SK-N-SH (cell line): ENCODE results near the gene HPCA. TPM values are rescaled to one million over a fixed set of nuclear protein-coding genes. Genes with fewer than 3 reads are reported as not detected.
A peak's percentile ranks its signal among the peaks of the same experiment; 100 is the strongest.

Source experiments
- CTCF ChIA-PET: fragments of 300-600, 350-600 bp; formaldehyde crosslinking; extraction: SDS; loops from one replicate; lab custom pipeline; 2021; lab: Yijun Ruan, JAX
- POLR2A ChIA-PET: fragments of 350-600 bp; sonication (Branson Sonifier 250); formaldehyde crosslinking; extraction: SDS; loops from one replicate; lab custom pipeline; 2020; ENCODE audit warnings: antibody characterized with exemption, inconsistent platforms; lab: Yijun Ruan, JAX
- DNase-seq: peaks from one replicate; pipeline ENCODE4 v3.0.0; 2012
- H2AFZ ChIP-seq: fragments of 200-600 bp; sonication (generic); 2 replicates; pipeline ENCODE4 v1.8.1; 2016; ENCODE audit warnings: antibody characterized with exemption, mild to moderate bottlenecking, low read depth
- H3F3A ChIP-seq: fragments of 200-600 bp; sonication (generic); replicated peaks from 2 replicates; pipeline ENCODE3; 2016; ENCODE audit warnings: antibody characterized with exemption, mild to moderate bottlenecking; ENCODE audit not compliant: insufficient read depth
- H3K27ac ChIP-seq, 2 experiments: fragments of 200-500 bp in 1 of 2; fragments of 200-600 bp in 1 of 2; sonication (Bioruptor generic) in 1 of 2; sonication (generic), shearing (Covaris generic) in 1 of 2; 2 replicates each; pipeline versions ENCODE4 v1.5.1 to v1.6.1; 2014 to 2016; ENCODE audit warnings: low read depth in 2 of 2, inconsistent platforms in 1 of 2, low read length in 1 of 2, mild to moderate bottlenecking in 1 of 2, mixed read lengths in 1 of 2
- H3K27me3 ChIP-seq: fragments of 200-600 bp; sonication (generic), shearing (Covaris generic); 2 replicates; pipeline ENCODE4 v1.6.1; 2016; ENCODE audit warnings: mixed run types; ENCODE audit not compliant: insufficient read depth
- H3K36me3 ChIP-seq, 2 experiments: fragments of 200-500 bp in 1 of 2; fragments of 200-600 bp in 1 of 2; sonication (Bioruptor generic) in 1 of 2; sonication (generic) in 1 of 2; replicated peaks in 1 of 2; 2 replicates each; pipeline versions ENCODE3 to v1.5.1; 2014 to 2016; ENCODE audit warnings: low read length in 1 of 2, mild to moderate bottlenecking in 1 of 2; ENCODE audit not compliant: insufficient read depth in 2 of 2, control insufficient read depth in 1 of 2
- H3K4me1 ChIP-seq, 2 experiments: fragments of 200-500 bp in 1 of 2; fragments of 200-600 bp in 1 of 2; sonication (Bioruptor generic) in 1 of 2; sonication (generic), shearing (Covaris generic) in 1 of 2; 2 replicates each; pipeline versions ENCODE4 v1.5.1 to v1.6.1; 2014 to 2016; ENCODE audit warnings: low read depth in 1 of 2, low read length in 1 of 2, mixed run types in 1 of 2; ENCODE audit not compliant: insufficient read depth in 2 of 2, control insufficient read depth in 1 of 2
- H3K4me2 ChIP-seq: fragments of 200-600 bp; sonication (generic), shearing (Covaris generic); 2 replicates; pipeline ENCODE4 v1.6.1; 2017; ENCODE audit warnings: mixed run types
- H3K4me3 ChIP-seq, 2 experiments: fragments of 200-500 bp in 1 of 2; fragments of 200-600 bp in 1 of 2; sonication (Bioruptor generic) in 1 of 2; sonication (generic), shearing (Covaris generic) in 1 of 2; 2 replicates each; pipeline versions ENCODE4 v1.5.1 to v1.8.1; 2014 to 2016; ENCODE audit warnings: low read depth in 2 of 2, inconsistent platforms in 1 of 2, low read length in 1 of 2, mild to moderate bottlenecking in 1 of 2, mixed read lengths in 1 of 2, moderate library complexity in 1 of 2
- H3K79me2 ChIP-seq: fragments of 200-600 bp; sonication (generic); 2 replicates; pipeline ENCODE4 v1.8.1; 2017; ENCODE audit warnings: mild to moderate bottlenecking; ENCODE audit not compliant: insufficient read depth
- H3K9ac ChIP-seq: fragments of 200-600 bp; sonication (generic); 2 replicates; pipeline ENCODE4 v1.6.1; 2017; ENCODE audit warnings: mixed run types
- H3K9me2 ChIP-seq: fragments of 200-600 bp; sonication (generic); 2 replicates; pipeline ENCODE4 v1.6.1; 2017; ENCODE audit warnings: mixed run types
- H3K9me3 ChIP-seq: fragments of 200-600 bp; sonication (generic); 2 replicates; pipeline ENCODE4 v1.6.1; 2017; ENCODE audit warnings: mixed run types, mild to moderate bottlenecking, moderate library complexity
- H4K20me1 ChIP-seq: fragments of 200-600 bp; sonication (generic); 2 replicates; pipeline ENCODE4 v1.6.1; 2017; ENCODE audit warnings: mild to moderate bottlenecking, mixed run types; ENCODE audit not compliant: insufficient read depth
- EP300 ChIP-seq, 2 experiments: IDR thresholded peaks; 2 replicates each; pipeline versions ENCODE4 v1.4.0 to v1.6.1; 2012; ENCODE audit warnings: borderline replicate concordance in 1 of 2, low read depth in 1 of 2, low read length in 1 of 2
- FOSL2 ChIP-seq: IDR thresholded peaks from 2 replicates; pipeline ENCODE4 v1.4.0; 2012; ENCODE audit warnings: low read depth, mild to moderate bottlenecking, moderate library complexity, borderline replicate concordance
- IRF3 ChIP-seq: fragments of 150-350 bp; IDR thresholded peaks from 2 replicates; pipeline ENCODE4 v1.6.1; 2016; ENCODE audit warnings: mild to moderate bottlenecking, low read depth, low read length
- JUND ChIP-seq: IDR thresholded peaks from 2 replicates; pipeline ENCODE4 v1.4.0; 2012
- MXI1 ChIP-seq: IDR thresholded peaks from 2 replicates; pipeline ENCODE4 v1.6.1; 2012; ENCODE audit warnings: mild to moderate bottlenecking, low read depth, low read length, improper control_type of control experiment
- PBX3 ChIP-seq: IDR thresholded peaks from 2 replicates; pipeline ENCODE4; 2012
- RAD21 ChIP-seq: IDR thresholded peaks from 2 replicates; pipeline ENCODE4 v1.6.1; 2012; ENCODE audit warnings: mild to moderate bottlenecking, low read length
- RCOR1 ChIP-seq: fragments of 150-350 bp; IDR thresholded peaks from 2 replicates; pipeline ENCODE4 v1.6.1; 2017; ENCODE audit warnings: antibody characterized with exemption, low read length
- RXRA ChIP-seq: IDR thresholded peaks from 2 replicates; pipeline ENCODE4 v1.4.0; 2012; ENCODE audit warnings: low read depth, mild to moderate bottlenecking, borderline replicate concordance
- TAF1 ChIP-seq: IDR thresholded peaks from 2 replicates; pipeline ENCODE4 v1.6.1; 2012; ENCODE audit warnings: low read depth, mild to moderate bottlenecking, low read length, moderate library complexity, borderline replicate concordance
- TCF12 ChIP-seq: IDR thresholded peaks from 2 replicates; pipeline ENCODE4 v1.4.0; 2012
- WGBS: methylation state at CpG from one replicate; pipeline ENCODE4 v1.1.6; 2017; ENCODE audit warnings: low lambda C conversion rate; 5-methylcytosine and 5-hydroxymethylcytosine counted together
- polyA plus RNA-seq, 3 experiments: library from polyadenylated mRNA; depleted of rRNA; stranded (reverse); fragments of >200 nt; gene quantifications; 2 replicates each; pipeline ENCODE4 v1.2.3, GENCODE V29; 2012

The HPCA gene
- polyA plus RNA-seq, 1 of the 3 experiments (the other 2 are of a cell fraction): not detected

- no peaks in the 10 kb centered on the region for H3F3A ChIP-seq
- 100% methylated on average over 1 of the region's 9 CpGs for WGBS
- ChIA-PET CTCF (interaction anchor here (1.4 to 3.6 kb wide), 3 partner anchors 11 to 35 kb away, joined by 3 to 19 read pairs (median 6); partner anchors contain the start of gene HPCA), POLR2A (no interaction called here)
- H3K9me2 ChIP-seq: no peaks in the 10 kb centered on the region
- TF ChIP-seq RXRA (no peak), RAD21 (no peak), TAF1 (no peak), TCF12 (no peak), EP300 (IDR thresholded peaks at IDR 0.05; ENCODE audit: borderline replicate concordance in 1 of 2, low read depth in 1 of 2, low read length in 1 of 2) (no peak), IRF3 (no peak)
- H3K79me2 ChIP-seq: no peaks in the 10 kb centered on the region
- peaks cover 7% of the 10 kb centered on the region; the same call in 1 of the 2 replicates for H3K27me3 ChIP-seq
- H3K4me2 ChIP-seq: no peak overlapping the region
- no peak overlapping the region for H3K4me3 ChIP-seq
- H3K36me3 ChIP-seq: no peaks in the 10 kb centered on the region
- no peaks in the 10 kb centered on the region for H4K20me1 ChIP-seq
- H2AFZ ChIP-seq: no peak overlapping the region
- H3K9me3 ChIP-seq: no peaks in the 10 kb centered on the region
- DNase-seq: peak; percentile 2
- peaks cover 0 to 11% of the 10 kb centered on the region in 2 experiments; a peak in 1 of 4 replicates for H3K4me1 ChIP-seq
- no peak overlapping the region for H3K27ac ChIP-seq
- no peak overlapping the region for H3K9ac ChIP-seq
These were observed 11.8 kb downstream of the HPCA start for GRCh38 chr1:32898056-32898455.

GRCh38 chr1:32898958-32899357 is 12.7 kb downstream of the HPCA start:
- DNase-seq: peak; percentile 10
- no peaks in the 10 kb centered on the region for H3K9me3 ChIP-seq
- H3K9me2 ChIP-seq: no peaks in the 10 kb centered on the region
- no peak overlapping the region for H3K4me2 ChIP-seq
- H3K4me3 ChIP-seq: no peak overlapping the region
- peaks cover 0 to 11% of the 10 kb centered on the region in 2 experiments; a peak in 1 of 4 replicates for H3K4me1 ChIP-seq
- H3K36me3 ChIP-seq: no peaks in the 10 kb centered on the region
- CTCF ChIA-PET: interaction anchor here (0.8 to 3.6 kb wide), 6 partner anchors 10 to 187 kb away, joined by 3 to 19 read pairs (median 6); partner anchors contain the start of gene HPCA
- POLR2A ChIA-PET: no interaction called here
- no peak overlapping the region for H3K27ac ChIP-seq
- no peaks in the 10 kb centered on the region for H3F3A ChIP-seq
- no peaks in the 10 kb centered on the region for H4K20me1 ChIP-seq
- WGBS: 100% methylated on average over 1 of the region's 3 CpGs
- no peak overlapping the region for H2AFZ ChIP-seq
- no peak for TF ChIP-seq EP300 (IDR thresholded peaks at IDR 0.05; ENCODE audit: borderline replicate concordance in 1 of 2, low read depth in 1 of 2, low read length in 1 of 2)
- TF ChIP-seq, all 33 proteins: peak for 0
- no peak overlapping the region for H3K9ac ChIP-seq
- no peaks in the 10 kb centered on the region for H3K79me2 ChIP-seq
- peaks cover 7% of the 10 kb centered on the region; the same call in 1 of the 2 replicates for H3K27me3 ChIP-seq

GRCh38 chr1:32899586-32900296 is 13.4 kb downstream of the HPCA start:
- Histone ChIP-seq H3K4me1 (peaks cover 0 to 11% of the 10 kb centered on the region in 2 experiments; a peak in 1 of 4 replicates), H3K27ac (no peak overlapping the region), H3K4me3 (no peak overlapping the region), H4K20me1 (no peaks in the 10 kb centered on the region), H2AFZ (no peak overlapping the region), H3K4me2 (no peak overlapping the region), H3K9me2 (no peaks in the 10 kb centered on the region), H3F3A (no peaks in the 10 kb centered on the region), H3K9me3 (no peaks in the 10 kb centered on the region), H3K27me3 (peaks cover 7% of the 10 kb centered on the region; the same call in 1 of the 2 replicates), H3K79me2 (no peaks in the 10 kb centered on the region), H3K9ac (no peak overlapping the region), H3K36me3 (no peaks in the 10 kb centered on the region)
- 55% methylated on average over 5 of the region's 7 CpGs for WGBS
- POLR2A ChIA-PET: no interaction called here
- peak; percentile 49 for DNase-seq
- TF ChIP-seq RCOR1 (no peak), FOSL2 (no peak), EP300 (IDR thresholded peaks at IDR 0.05; ENCODE audit: borderline replicate concordance in 1 of 2, low read depth in 1 of 2, low read length in 1 of 2) (no peak), IRF3 (no peak), PBX3 (no peak), JUND (no peak), MXI1 (no peak)
- CTCF ChIA-PET: interaction anchor here (1.4 to 3.6 kb wide), 5 partner anchors 9 to 186 kb away, joined by 3 to 19 read pairs (median 6); partner anchors contain the start of gene HPCA
